GM12891 (cell line): ENCODE results near the gene DDX50.

Experiments used
- PAX5 ChIP-seq: IDR thresholded peaks from 2 replicates; pipeline ENCODE4 v1.6.1; 2011; ENCODE audit warnings: low read length, moderate library complexity, mild to moderate bottlenecking; ENCODE audit not compliant: insufficient read depth, severe bottlenecking
- POLR2A ChIP-seq: IDR thresholded peaks from 2 replicates; pipeline ENCODE4 v1.6.1; 2011; ENCODE audit warnings: low read depth, low read length, control low read depth

DNA sequence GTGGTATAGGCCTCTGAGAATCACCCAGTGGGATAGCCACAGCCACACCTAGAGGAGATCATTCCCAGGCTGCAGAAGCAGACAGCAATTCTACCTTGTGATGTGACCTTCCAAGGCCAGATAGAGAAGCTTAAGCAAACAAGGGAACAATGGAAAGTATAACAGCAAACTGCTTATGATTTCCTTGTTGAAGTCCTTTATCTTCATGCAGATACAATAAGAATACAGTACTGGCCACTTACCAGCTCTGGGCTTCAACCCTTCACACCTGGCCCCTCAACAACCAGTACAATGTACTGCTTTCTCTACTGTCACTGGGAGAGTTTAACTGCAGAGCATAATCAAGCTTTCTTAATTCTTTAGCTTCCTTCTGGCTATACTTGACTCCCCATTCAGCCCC is 22.6 kb upstream of the DDX50 start:
- no peak for TF ChIP-seq PAX5
- no peak for TF ChIP-seq POLR2A
